Hippocampal formation (tissue), 2 donors: ENCODE results near the gene XKRX.

Source experiments
- DNase-seq, 2 donors: peaks; one replicate each; lab custom pipeline; 2025; lab: John Stamatoyannopoulos, UW

XKRX gene

DNA sequence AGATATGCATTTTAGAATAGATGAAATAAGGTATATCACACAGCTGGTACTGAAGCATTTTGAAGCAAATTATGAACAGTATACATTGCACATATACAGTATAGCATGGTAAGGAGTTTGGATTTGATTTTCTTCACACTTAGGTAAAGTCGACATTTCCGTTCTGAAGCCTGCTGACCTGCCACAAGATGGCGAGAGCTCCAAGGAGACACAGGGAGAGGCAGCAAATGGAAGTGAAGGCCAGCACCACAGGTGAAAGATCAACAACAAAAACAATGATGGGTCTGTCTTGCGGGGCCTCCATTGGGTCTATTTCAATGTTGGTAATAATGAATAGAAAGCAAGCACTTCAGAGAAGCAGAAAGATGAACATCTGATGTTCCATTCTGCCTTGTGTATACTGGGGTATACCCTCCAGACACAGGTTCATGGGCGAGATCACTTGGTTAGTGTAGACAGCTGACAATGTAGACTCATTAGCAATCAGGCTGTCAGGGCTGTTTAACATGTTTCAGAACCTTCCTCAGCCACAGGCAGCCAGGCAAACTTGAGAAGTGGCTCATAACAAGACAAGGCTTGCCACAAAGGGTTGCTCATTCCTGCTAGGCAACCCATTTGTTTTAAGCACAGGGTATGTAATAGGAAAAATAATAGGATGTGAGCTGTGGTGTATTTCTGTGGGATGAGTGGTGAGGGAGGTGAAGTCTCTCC, 33.2 kb downstream of the XKRX start:
- no peak for DNase-seq

DNA sequence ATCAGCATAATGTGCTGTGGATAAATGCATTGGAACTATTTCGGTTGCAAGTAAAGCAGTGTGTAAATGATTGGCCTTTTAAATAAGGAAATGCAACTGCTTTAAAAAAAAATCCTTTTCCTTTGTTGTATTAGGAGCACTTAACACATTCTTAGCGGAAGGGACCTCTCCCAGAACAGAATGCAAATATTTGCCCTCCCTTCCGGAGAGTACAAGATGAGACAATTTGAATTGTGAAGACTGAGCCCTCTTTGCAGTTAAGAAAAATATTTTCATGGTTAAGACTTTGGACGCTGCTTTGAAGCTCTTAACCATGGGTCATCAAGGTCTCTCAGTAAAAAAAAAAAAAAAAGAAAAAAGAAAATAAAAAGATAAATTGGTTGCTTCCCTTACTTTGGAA, 45.1 kb downstream of the XKRX start:
- DNase-seq, result no peak

DNA sequence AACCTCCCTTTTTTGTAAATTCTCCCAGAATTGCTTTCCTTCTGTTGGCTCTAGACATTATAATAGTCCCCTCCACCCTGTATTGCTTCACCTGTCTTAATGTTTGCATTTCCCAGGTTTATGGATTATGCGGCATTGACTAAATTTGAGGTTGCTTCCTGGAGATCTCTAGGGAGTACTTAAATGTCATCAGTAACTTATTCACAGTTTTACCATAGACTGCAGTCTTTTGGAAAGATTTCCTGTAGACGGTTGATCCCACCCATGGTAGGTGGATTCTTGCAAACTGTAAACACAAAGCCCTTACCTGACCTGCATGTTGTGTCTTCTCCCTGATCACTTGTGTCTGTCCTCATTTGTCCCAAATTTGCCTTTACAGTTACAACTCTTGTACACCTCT, 48.3 kb downstream of the XKRX start:
- DNase-seq, result no peak

DNA sequence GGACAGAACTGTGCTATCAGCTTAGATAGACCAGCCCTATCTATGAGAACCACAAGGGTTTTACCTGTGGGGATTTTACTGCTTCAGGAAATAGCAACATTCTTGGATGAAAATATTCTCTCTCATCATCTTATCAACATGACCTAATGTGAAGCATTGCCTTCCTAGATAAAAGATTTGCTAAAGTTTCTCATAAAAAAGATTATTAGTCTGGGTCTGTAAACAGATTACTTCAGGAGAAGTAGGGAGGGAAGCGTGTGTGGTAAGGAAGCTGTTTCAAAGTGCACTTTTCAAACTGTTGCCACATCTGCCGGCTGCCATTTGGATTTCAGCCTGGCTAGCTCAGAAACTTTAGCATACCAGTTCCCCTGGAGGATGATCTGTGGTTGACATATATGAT, 54.4 kb downstream of the XKRX start, which contains the start of gene NOX1:
Gene NOX1, minus strand, starts transcription at position 35 of the 400 bp plus-strand sequence. CDS start 220 bp downstream, outside the sequence.
- no peak for DNase-seq

DNA sequence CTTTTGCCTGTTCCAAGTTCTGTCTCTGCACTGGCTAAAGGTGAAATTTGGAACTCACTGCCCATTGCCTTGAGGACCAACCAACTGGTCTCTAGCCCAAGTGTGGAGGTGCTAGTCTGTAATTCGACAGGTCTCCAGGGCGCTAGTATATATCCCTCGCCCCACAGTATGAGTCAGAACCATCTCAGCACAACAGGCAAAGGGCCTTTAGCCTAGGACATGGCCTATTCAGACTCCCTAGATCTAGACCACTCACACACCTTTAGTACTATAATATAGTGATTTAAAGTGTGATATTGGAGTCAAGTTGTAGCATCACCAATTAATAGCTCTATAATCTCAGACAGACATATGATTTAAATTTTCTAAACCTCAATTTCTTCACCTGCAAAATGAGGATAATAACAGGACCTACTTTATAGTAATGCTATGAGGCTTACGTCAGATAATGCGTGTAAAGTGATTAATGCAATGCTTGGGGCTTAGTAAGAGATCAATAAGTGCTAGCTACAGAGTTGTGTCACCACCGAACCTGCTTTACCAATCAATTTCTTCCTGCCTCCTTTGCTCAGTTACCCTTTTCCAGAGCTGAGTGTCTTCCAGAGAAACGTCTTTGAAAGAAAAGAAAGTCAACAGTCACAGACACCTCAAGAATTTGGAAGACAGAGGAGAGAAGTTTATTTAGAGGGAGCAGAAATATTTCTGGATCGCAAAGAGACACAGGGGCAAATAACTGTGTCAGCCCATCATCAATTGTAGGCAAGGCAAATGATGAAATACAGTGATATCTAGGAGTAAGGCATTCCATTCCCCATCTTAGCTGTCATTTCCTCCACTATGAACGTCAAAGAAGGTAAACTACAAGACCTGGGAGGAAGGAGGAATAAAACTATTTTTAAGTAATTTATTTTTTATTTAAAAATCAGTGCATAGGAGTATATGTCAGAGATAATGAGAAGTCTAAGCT, 56.8 kb downstream of the XKRX start:
- DNase-seq, result no peak

DNA sequence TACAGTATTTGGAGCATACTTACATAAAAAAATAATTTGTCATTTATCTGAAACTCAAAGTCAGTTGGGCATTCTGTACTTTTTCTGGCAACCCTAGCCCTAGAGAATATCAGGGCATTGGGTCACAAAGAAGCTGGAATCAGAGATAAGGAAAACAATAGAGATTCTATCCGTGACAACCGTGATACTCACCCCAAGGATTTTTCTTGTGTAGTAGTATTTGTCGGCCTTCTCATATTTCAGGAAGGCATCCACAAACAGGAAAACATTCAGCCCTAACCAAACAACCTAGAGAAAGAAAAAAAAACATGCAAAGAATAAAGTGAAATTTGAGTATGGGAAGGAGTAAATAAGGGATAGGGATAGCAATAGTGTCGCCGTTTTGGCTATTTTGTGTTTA, 58.2 kb downstream of the XKRX start:
- DNase-seq, result no peak

DNA sequence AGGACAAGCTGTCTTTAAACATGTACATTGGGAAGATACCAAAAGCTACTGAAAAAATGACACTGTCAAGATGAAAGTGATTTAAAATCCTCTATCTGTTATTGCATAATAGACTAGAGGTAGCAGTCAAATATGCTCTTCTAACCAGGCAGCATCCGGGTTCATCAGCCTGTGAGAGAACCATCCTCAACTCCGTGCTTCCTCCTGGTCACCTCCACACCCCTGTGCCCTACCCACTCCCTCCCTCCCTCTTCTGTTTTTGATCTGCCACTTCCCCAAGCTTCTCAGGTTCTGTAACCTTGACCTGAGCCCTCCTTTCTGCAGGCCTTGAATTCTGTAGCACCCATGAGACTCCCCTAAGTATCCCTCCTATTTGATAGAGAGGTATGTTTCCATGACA, 60.4 kb downstream of the XKRX start:
- DNase-seq, result no peak

DNA sequence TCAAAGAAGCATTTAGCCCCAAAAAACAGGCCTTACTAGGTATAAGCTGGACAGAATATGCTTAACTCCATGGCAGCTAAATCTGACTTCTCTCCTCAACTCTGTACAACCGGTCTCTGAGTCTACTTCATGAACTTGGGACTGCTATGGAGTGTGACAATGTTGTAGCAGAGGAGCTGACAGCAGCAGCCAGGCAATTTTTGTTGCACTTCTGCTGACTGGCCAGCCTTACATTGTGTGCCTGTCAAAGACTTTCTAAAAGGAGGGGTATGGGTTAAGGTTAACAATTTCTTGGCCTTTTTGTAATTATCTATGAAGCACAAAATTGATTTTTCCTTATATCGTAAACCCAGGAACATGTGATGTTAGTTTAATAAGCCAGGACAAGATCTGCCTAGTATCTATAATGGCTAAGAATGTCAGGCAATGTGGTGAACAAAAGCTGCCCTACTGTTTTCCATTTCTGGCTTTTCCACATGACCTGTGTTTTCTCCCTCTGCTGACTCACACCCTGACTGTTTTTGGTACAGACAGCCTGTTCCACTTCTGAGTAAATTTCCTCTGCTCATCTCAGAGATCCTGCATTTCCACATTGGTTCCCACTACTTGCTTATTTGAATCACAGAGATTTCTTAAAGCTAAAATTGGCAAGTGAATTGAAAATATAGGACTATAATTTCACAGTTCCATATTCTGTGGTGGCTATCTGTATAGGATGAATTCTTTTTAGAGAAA, 63.9 kb downstream of the XKRX start:
- DNase-seq, result peak in 1 of 2 donors; percentile 4
